ENCODE results near the gene OR52L1.

Gene OR52L1

DNA sequence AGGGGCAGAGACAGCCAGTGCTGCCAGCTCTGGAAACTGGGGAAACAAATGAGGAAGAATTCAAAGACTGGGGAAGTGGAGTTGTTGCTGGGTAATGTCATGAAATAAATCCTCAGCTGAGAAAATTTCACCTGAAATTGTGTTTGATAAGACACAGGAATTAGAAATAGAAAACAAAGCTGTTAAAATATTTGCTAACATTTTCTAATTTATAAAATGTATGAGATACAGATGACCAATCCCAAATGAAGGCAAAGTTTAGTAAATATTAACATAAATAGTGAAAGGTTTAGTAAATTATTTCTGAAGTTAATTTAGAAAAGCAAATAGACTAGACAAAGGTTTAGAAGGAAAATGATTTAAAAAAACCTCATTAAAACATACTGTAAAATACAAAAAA is 18.4 kb downstream of the OR52L1 start, which contains the start of gene OR56A5 (continued):
- TF ChIP-seq ZNF830 (tag by site-specific recombination; IDR thresholded peaks at IDR 0.05; ENCODE audit: low read depth) (no peak), ZNF114 (tag by site-specific recombination; IDR thresholded peaks at IDR 0.05) (no peak), ZNF433 (tag by site-specific recombination; IDR thresholded peaks at IDR 0.05; ENCODE audit: low read depth) (no peak), SP7 (tag by site-specific recombination; IDR thresholded peaks at IDR 0.05) (no peak), ZNF624 (tag by site-specific recombination; IDR thresholded peaks at IDR 0.05) (no peak), ZNF202 (tag by site-specific recombination; IDR thresholded peaks at IDR 0.05; ENCODE audit: borderline replicate concordance) (no peak)
- TF ChIP-seq, protein P1, sequence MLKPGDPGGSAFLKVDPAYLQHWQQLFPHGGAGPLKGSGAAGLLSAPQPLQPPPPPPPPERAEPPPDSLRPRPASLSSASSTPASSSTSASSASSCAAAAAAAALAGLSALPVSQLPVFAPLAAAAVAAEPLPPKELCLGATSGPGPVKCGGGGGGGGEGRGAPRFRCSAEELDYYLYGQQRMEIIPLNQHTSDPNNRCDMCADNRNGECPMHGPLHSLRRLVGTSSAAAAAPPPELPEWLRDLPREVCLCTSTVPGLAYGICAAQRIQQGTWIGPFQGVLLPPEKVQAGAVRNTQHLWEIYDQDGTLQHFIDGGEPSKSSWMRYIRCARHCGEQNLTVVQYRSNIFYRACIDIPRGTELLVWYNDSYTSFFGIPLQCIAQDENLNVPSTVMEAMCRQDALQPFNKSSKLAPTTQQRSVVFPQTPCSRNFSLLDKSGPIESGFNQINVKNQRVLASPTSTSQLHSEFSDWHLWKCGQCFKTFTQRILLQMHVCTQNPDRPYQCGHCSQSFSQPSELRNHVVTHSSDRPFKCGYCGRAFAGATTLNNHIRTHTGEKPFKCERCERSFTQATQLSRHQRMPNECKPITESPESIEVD (tag by site-specific recombination; IDR thresholded peaks at IDR 0.05), result no peak

DNA sequence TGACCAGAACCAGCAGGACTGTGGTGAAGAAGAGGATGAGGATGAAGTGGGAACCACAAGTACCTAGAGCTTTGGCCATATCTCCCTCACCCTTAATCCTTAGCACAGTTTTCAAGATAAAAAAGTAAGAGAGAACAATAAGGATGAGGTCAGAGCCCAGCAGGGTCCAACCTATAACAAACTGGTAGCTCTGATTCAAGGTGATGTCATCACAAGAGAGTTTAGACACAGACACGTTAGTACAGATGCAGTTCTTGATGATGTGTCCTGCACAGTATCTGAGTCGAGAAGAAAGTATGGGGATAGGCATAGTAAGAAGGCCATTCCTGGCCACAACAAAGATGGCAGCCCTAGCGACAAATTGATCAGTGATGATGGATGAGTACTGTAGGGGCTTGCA is 19.1 kb downstream of the OR52L1 start:
- Histone ChIP-seq H3K27ac (ENCODE audit: extremely low read depth, low read depth, low read length) (no peak overlapping the region), H3K36me3 (ENCODE audit: control insufficient read depth in 2 of 2, insufficient read depth in 1 of 2, low read length in 2 of 2) (no peaks in the 10 kb centered on the region), H3K9me3 (ENCODE audit: control insufficient read depth, insufficient read depth, low read depth, low read length) (no peaks in the 10 kb centered on the region), H3K4me1 (ENCODE audit: control insufficient read depth, insufficient read depth, low read length) (no peaks in the 10 kb centered on the region), H3K4me3 (ENCODE audit: low read depth, low read length) (no peak overlapping the region)
- POLR2A ChIA-PET, result no interaction called here
- no peak for TF ChIP-seq SP7 (tag by site-specific recombination; IDR thresholded peaks at IDR 0.05)
- peak; percentile 69 for TF ChIP-seq ZBTB21 (tag by site-specific recombination; IDR thresholded peaks at IDR 0.05)
- TF ChIP-seq GLI4 (tag by site-specific recombination; IDR thresholded peaks at IDR 0.05), result no peak
- TF ChIP-seq, protein P2, sequence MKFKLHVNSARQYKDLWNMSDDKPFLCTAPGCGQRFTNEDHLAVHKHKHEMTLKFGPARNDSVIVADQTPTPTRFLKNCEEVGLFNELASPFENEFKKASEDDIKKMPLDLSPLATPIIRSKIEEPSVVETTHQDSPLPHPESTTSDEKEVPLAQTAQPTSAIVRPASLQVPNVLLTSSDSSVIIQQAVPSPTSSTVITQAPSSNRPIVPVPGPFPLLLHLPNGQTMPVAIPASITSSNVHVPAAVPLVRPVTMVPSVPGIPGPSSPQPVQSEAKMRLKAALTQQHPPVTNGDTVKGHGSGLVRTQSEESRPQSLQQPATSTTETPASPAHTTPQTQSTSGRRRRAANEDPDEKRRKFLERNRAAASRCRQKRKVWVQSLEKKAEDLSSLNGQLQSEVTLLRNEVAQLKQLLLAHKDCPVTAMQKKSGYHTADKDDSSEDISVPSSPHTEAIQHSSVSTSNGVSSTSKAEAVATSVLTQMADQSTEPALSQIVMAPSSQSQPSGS (tag by site-specific recombination; IDR thresholded peaks at IDR 0.05; ENCODE audit: low read depth), result peak; percentile 39; the same call in 1 of the 2 replicates
- CTCF ChIA-PET, result no interaction called here

DNA sequence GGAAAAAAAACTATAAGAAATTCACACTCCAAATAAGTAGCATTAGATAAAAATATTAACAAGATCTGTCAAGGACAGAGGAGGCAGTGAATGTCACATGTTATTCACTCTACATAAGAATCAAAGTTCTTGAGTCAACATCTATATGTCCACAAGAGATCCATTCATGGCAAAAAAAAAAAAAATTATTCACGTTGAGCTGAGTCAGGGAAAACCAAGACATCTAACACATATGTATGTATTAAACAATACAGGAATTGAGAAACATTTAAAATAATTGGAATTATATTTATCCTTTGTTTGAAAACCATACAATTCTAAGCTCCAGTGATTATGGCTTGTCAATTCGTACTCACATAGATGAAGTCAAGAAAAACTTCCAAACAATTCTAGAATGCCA is 19.8 kb downstream of the OR52L1 start:
- H3K36me3 ChIP-seq (ENCODE audit: control insufficient read depth in 2 of 2, insufficient read depth in 1 of 2, low read length in 2 of 2), result no peaks in the 10 kb centered on the region
- TF ChIP-seq ZEB2 (tag by site-specific recombination; IDR thresholded peaks at IDR 0.05) (no peak), SCRT1 (tag by site-specific recombination; IDR thresholded peaks at IDR 0.05; ENCODE audit: borderline replicate concordance) (no peak), ZNF529 (tag by site-specific recombination; IDR thresholded peaks at IDR 0.05; ENCODE audit: insufficient replicate concordance) (no peak), HOXA7 (CRISPR knock-in tag; IDR thresholded peaks at IDR 0.05; ENCODE audit: borderline replicate concordance) (no peak), ZNF19 (tag by site-specific recombination; IDR thresholded peaks at IDR 0.05; ENCODE audit: low read depth) (no peak), ZNF354C (tag by site-specific recombination; IDR thresholded peaks at IDR 0.05; ENCODE audit: borderline replicate concordance, low read depth) (no peak), ZNF660 (tag by site-specific recombination; IDR thresholded peaks at IDR 0.05) (no peak), SP2 (tag by site-specific recombination; IDR thresholded peaks at IDR 0.05) (no peak), ZNF433 (tag by site-specific recombination; IDR thresholded peaks at IDR 0.05; ENCODE audit: low read depth) (no peak), ZNF292 (tag by site-specific recombination; IDR thresholded peaks at IDR 0.05; ENCODE audit: borderline replicate concordance, low read depth) (no peak), SP3 (tag by site-specific recombination; IDR thresholded peaks at IDR 0.05) (no peak)
- TF ChIP-seq, protein P3, sequence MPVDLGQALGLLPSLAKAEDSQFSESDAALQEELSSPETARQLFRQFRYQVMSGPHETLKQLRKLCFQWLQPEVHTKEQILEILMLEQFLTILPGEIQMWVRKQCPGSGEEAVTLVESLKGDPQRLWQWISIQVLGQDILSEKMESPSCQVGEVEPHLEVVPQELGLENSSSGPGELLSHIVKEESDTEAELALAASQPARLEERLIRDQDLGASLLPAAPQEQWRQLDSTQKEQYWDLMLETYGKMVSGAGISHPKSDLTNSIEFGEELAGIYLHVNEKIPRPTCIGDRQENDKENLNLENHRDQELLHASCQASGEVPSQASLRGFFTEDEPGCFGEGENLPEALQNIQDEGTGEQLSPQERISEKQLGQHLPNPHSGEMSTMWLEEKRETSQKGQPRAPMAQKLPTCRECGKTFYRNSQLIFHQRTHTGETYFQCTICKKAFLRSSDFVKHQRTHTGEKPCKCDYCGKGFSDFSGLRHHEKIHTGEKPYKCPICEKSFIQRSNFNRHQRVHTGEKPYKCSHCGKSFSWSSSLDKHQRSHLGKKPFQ (tag by site-specific recombination; IDR thresholded peaks at IDR 0.05), result no peak
- TF ChIP-seq, protein P4, sequence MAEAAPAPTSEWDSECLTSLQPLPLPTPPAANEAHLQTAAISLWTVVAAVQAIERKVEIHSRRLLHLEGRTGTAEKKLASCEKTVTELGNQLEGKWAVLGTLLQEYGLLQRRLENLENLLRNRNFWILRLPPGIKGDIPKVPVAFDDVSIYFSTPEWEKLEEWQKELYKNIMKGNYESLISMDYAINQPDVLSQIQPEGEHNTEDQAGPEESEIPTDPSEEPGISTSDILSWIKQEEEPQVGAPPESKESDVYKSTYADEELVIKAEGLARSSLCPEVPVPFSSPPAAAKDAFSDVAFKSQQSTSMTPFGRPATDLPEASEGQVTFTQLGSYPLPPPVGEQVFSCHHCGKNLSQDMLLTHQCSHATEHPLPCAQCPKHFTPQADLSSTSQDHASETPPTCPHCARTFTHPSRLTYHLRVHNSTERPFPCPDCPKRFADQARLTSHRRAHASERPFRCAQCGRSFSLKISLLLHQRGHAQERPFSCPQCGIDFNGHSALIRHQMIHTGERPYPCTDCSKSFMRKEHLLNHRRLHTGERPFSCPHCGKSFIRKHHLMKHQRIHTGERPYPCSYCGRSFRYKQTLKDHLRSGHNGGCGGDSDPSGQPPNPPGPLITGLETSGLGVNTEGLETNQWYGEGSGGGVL (tag by site-specific recombination; IDR thresholded peaks at IDR 0.05), result no peak
- TF ChIP-seq, protein P5, sequence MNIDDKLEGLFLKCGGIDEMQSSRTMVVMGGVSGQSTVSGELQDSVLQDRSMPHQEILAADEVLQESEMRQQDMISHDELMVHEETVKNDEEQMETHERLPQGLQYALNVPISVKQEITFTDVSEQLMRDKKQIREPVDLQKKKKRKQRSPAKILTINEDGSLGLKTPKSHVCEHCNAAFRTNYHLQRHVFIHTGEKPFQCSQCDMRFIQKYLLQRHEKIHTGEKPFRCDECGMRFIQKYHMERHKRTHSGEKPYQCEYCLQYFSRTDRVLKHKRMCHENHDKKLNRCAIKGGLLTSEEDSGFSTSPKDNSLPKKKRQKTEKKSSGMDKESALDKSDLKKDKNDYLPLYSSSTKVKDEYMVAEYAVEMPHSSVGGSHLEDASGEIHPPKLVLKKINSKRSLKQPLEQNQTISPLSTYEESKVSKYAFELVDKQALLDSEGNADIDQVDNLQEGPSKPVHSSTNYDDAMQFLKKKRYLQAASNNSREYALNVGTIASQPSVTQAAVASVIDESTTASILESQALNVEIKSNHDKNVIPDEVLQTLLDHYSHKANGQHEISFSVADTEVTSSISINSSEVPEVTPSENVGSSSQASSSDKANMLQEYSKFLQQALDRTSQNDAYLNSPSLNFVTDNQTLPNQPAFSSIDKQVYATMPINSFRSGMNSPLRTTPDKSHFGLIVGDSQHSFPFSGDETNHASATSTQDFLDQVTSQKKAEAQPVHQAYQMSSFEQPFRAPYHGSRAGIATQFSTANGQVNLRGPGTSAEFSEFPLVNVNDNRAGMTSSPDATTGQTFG (tag by site-specific recombination; IDR thresholded peaks at IDR 0.05; ENCODE audit: borderline replicate concordance), result no peak
- H3K4me3 ChIP-seq (ENCODE audit: low read depth, low read length), result no peak overlapping the region
- POLR2A ChIA-PET, result no interaction called here
- H3K27ac ChIP-seq (ENCODE audit: extremely low read depth, low read depth, low read length), result no peak overlapping the region
- H3K4me1 ChIP-seq (ENCODE audit: control insufficient read depth, insufficient read depth, low read length), result no peaks in the 10 kb centered on the region
- CTCF ChIA-PET, result no interaction called here
- no peaks in the 10 kb centered on the region for H3K9me3 ChIP-seq (ENCODE audit: control insufficient read depth, insufficient read depth, low read depth, low read length)

Measured in HEK293 (cell line).